OCI-LY3 (cell line): ENCODE measurements around the gene POMT2.
A peak's percentile ranks its signal among the peaks of the same experiment; 100 is the strongest.

Source experiments
- H2AFZ ChIP-seq: fragments of 200-600, 300-600 bp; shearing (Covaris generic); 2 replicates; pipeline ENCODE4 v1.6.0; 2014; ENCODE audit warnings: antibody characterized with exemption, low read depth, low read length
- H3K27ac ChIP-seq: fragments of 200-600, 300-600 bp; sonication (generic); 2 replicates; pipeline ENCODE4 v1.5.1; 2014; ENCODE audit warnings: mild to moderate bottlenecking, low read length, moderate library complexity, mixed read lengths
- H3K27me3 ChIP-seq: fragments of 200-600, 300-600 bp; sonication (generic); 2 replicates; pipeline ENCODE4 v1.6.1; 2014; ENCODE audit warnings: low read depth, low read length, mixed read lengths
- H3K36me3 ChIP-seq: fragments of 200-600, 300-600 bp; sonication (generic); replicated peaks from 2 replicates; pipeline ENCODE3; 2014; ENCODE audit warnings: low read depth, low read length, mixed read lengths
- H3K4me1 ChIP-seq: fragments of 300-600, 200-600 bp; sonication (generic); 2 replicates; pipeline ENCODE4 v1.6.1; 2014; ENCODE audit warnings: low read length, mixed read lengths
- H3K4me2 ChIP-seq: fragments of 200-600, 300-600 bp; sonication (generic); 2 replicates; pipeline ENCODE4 v1.6.1; 2014; ENCODE audit warnings: low read length, mixed read lengths
- H3K4me3 ChIP-seq: fragments of 300-600, 200-600 bp; sonication (generic); 2 replicates; pipeline ENCODE4 v1.5.1; 2014; ENCODE audit warnings: antibody characterized with exemption, mild to moderate bottlenecking, low read length, moderate library complexity
- H3K79me2 ChIP-seq: fragments of 300-600, 200-600 bp; shearing (Covaris generic); 2 replicates; pipeline ENCODE4 v1.6.1; 2014; ENCODE audit warnings: mild to moderate bottlenecking, low read length, mixed read lengths
- H3K9ac ChIP-seq: fragments of 300-600, 200-600 bp; shearing (Covaris generic); 2 replicates; pipeline ENCODE4 v1.6.0; 2014; ENCODE audit warnings: mild to moderate bottlenecking, low read length, moderate library complexity
- H3K9me3 ChIP-seq: fragments of 200-600, 300-600 bp; shearing (Covaris generic); 2 replicates; pipeline ENCODE4 v1.6.1; 2014; ENCODE audit warnings: low read length, mixed read lengths; ENCODE audit not compliant: insufficient read depth
- H4K20me1 ChIP-seq: fragments of 200-600, 300-600 bp; sonication (generic); 2 replicates; pipeline ENCODE4 v1.6.1; 2016; ENCODE audit warnings: low read length, mixed read lengths; ENCODE audit not compliant: insufficient read depth
- CTCF ChIP-seq: fragments of 200-600, 300-600 bp; sonication (generic); IDR thresholded peaks from 2 replicates; pipeline ENCODE4 v1.5.1; 2014; ENCODE audit warnings: antibody characterized with exemption, low read length, low read depth
- EZH2phosphoT487 ChIP-seq: fragments of 200-600 bp; shearing (Covaris generic); IDR thresholded peaks from 2 replicates; pipeline ENCODE4 v1.6.1; 2018; ENCODE audit warnings: antibody characterized with exemption, mixed run types, low read depth

The POMT2 gene

GRCh38 chr14:77309131-77309530 is 11.6 kb downstream of the POMT2 start:
- Histone ChIP-seq H3K4me2 (no peak overlapping the region), H2AFZ (no peak overlapping the region), H3K4me1 (peaks cover 10% of the 10 kb centered on the region), H4K20me1 (no peaks in the 10 kb centered on the region), H3K9ac (no peak overlapping the region), H3K27me3 (no peaks in the 10 kb centered on the region), H3K9me3 (no peaks in the 10 kb centered on the region), H3K79me2 (no peaks in the 10 kb centered on the region), H3K4me3 (no peak overlapping the region), H3K36me3 (no peaks in the 10 kb centered on the region), H3K27ac (no peak overlapping the region)
- TF ChIP-seq EZH2phosphoT487 (no peak), CTCF (no peak)

GRCh38 chr14:77306851-77307496 is 13.7 kb downstream of the POMT2 start:
- no peaks in the 10 kb centered on the region for H3K36me3 ChIP-seq
- H3K9me3 ChIP-seq = no peaks in the 10 kb centered on the region
- H3K27ac ChIP-seq = no peak overlapping the region
- TF ChIP-seq EZH2phosphoT487 = no peak
- no peak for TF ChIP-seq CTCF
- no peaks in the 10 kb centered on the region for H3K79me2 ChIP-seq
- H3K9ac ChIP-seq = no peak overlapping the region
- H3K27me3 ChIP-seq = no peaks in the 10 kb centered on the region
- peaks cover 10% of the 10 kb centered on the region for H3K4me1 ChIP-seq
- no peak overlapping the region for H3K4me3 ChIP-seq
- H2AFZ ChIP-seq = no peak overlapping the region
- peak overlapping the region; percentile 46 for H3K4me2 ChIP-seq
- no peaks in the 10 kb centered on the region for H4K20me1 ChIP-seq

- Histone ChIP-seq H3K4me3 (no peak overlapping the region), H3K36me3 (no peaks in the 10 kb centered on the region), H3K9ac (no peak overlapping the region), H3K4me1 (peaks cover 10% of the 10 kb centered on the region), H3K79me2 (no peaks in the 10 kb centered on the region), H4K20me1 (no peaks in the 10 kb centered on the region), H3K9me3 (no peaks in the 10 kb centered on the region), H3K4me2 (no peak overlapping the region), H3K27me3 (no peaks in the 10 kb centered on the region), H3K27ac (no peak overlapping the region), H2AFZ (no peak overlapping the region)
- TF ChIP-seq CTCF = no peak
- TF ChIP-seq EZH2phosphoT487 = no peak
These were observed 14.3 kb downstream of the POMT2 start for GRCh38 chr14:77306416-77306815.

- no peak overlapping the region for H2AFZ ChIP-seq
- no peak for TF ChIP-seq CTCF
- no peak for TF ChIP-seq EZH2phosphoT487
These were observed 15.0 kb downstream of the POMT2 start for GRCh38 chr14:77305696-77306095.

More at GRCh38 chr14:77305696-77306095, 15.0 kb downstream of the POMT2 start:
- Histone ChIP-seq H3K27ac (no peak overlapping the region), H3K9me3 (no peaks in the 10 kb centered on the region), H3K4me1 (peaks cover 10% of the 10 kb centered on the region), H3K27me3 (no peaks in the 10 kb centered on the region), H3K79me2 (no peaks in the 10 kb centered on the region), H3K4me3 (no peak overlapping the region), H3K4me2 (no peak overlapping the region), H4K20me1 (no peaks in the 10 kb centered on the region), H3K36me3 (no peaks in the 10 kb centered on the region), H3K9ac (no peak overlapping the region)
